Measurements from ENCODE around the gene LLCFC1. TPM values are rescaled to one million over a fixed set of nuclear protein-coding genes. Genes with fewer than 3 reads are reported as not detected.

Gene LLCFC1
- total and polyA plus RNA-seq, 2 experiments from 2014 or later: not detected

- H3K27me3 ChIP-seq (replicated peaks; ENCODE audit: insufficient read depth): no peaks in the 10 kb centered on the region
- no peaks in the 10 kb centered on the region for H3F3A ChIP-seq (ENCODE audit: insufficient read depth)
- H3K4me1 ChIP-seq (ENCODE audit: insufficient read depth): no peaks in the 10 kb centered on the region
- TF ChIP-seq EZH2 (IDR thresholded peaks at IDR 0.05; ENCODE audit: insufficient read depth, poor library complexity, severe bottlenecking): no peak
- no peak for TF ChIP-seq EZH2phosphoT487 (IDR thresholded peaks at IDR 0.05; ENCODE audit: insufficient read depth, low read depth)
- no peaks in the 10 kb centered on the region for H3K9me2 ChIP-seq (ENCODE audit: insufficient read depth)
- DNase-seq: no peak
- no peaks in the 10 kb centered on the region for H3K79me2 ChIP-seq (ENCODE audit: insufficient read depth)
- H4K20me1 ChIP-seq (ENCODE audit: insufficient read depth): no peaks in the 10 kb centered on the region
- H3K36me3 ChIP-seq (ENCODE audit: low read depth): no peaks in the 10 kb centered on the region
- in situ Hi-C loops (cut with MboI): no loop called here
- no peak overlapping the region for H3K27ac ChIP-seq
- no peak overlapping the region for H3K4me3 ChIP-seq
- WGBS, 2 experiments (ENCODE audit: low coverage in 1 of 2, low lambda C conversion rate in 2 of 2, missing lambda C conversion rate in 2 of 2): 8 to 18% methylated on average over 1 of the region's 1 CpG
- no peak overlapping the region for H3K9ac ChIP-seq
- no peak overlapping the region for H2AFZ ChIP-seq
- H3K9me3 ChIP-seq (ENCODE audit: low read depth): no peaks in the 10 kb centered on the region
- no peak overlapping the region for H3K4me2 ChIP-seq (ENCODE audit: unreplicated experiment)
These were observed 44.5 kb downstream of the LLCFC1 start for GRCh38 chr7:142983825-142984224.

DNA sequence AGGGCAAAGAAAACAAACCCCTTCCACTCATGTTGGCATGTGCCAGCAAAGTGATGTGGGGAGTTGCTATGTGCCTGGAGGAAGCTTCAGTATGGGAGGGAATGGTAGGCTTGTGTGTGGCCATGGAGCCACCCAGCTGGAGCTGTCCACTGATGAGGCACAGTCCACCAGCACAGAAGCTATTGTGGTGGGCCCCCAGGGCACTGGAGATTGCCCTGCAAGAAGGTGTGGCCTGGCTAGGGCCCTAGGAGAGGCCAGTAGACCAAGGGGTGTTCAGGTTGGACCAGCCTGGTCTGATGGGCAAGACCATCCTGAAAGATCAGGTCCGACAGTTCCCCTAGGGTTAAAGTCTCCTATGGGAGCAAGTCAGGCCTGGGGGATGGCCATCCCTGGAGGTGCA is 45.0 kb downstream of the LLCFC1 start:
- in situ Hi-C loops (cut with MboI): no loop called here

More for the DNA sequence above, 45.0 kb downstream of the LLCFC1 start:
- Histone ChIP-seq H3K27ac (no peak overlapping the region), H4K20me1 (ENCODE audit: insufficient read depth) (no peaks in the 10 kb centered on the region), H3K9me3 (ENCODE audit: low read depth) (no peaks in the 10 kb centered on the region), H3F3A (ENCODE audit: insufficient read depth) (no peaks in the 10 kb centered on the region), H3K4me1 (ENCODE audit: insufficient read depth) (no peaks in the 10 kb centered on the region), H3K4me3 (no peak overlapping the region), H3K27me3 (replicated peaks; ENCODE audit: insufficient read depth) (no peaks in the 10 kb centered on the region), H3K9ac (no peak overlapping the region), H3K9me2 (ENCODE audit: insufficient read depth) (no peaks in the 10 kb centered on the region), H3K79me2 (ENCODE audit: insufficient read depth) (no peaks in the 10 kb centered on the region), H3K4me2 (ENCODE audit: unreplicated experiment) (no peak overlapping the region), H2AFZ (no peak overlapping the region), H3K36me3 (ENCODE audit: low read depth) (no peaks in the 10 kb centered on the region)
- no peak for DNase-seq
- TF ChIP-seq EZH2 (IDR thresholded peaks at IDR 0.05; ENCODE audit: insufficient read depth, poor library complexity, severe bottlenecking) (no peak), EZH2phosphoT487 (IDR thresholded peaks at IDR 0.05; ENCODE audit: insufficient read depth, low read depth) (no peak)
- 15% methylated on average over 1 of the region's 1 CpG; no CpG with 5 or more reads in 1 of the 2 experiments for WGBS, 2 experiments (ENCODE audit: low coverage in 1 of 2, low lambda C conversion rate in 2 of 2, missing lambda C conversion rate in 2 of 2)

Other genes starting within 250 kb of the LLCFC1 start
- not detected in 2 replicates for gene PRSS1, start 190.0 kb upstream of the LLCFC1 start, total RNA-seq (2014; rRNA removed; shearing (Covaris generic))
- gene PRSS1, start 190.0 kb upstream of the LLCFC1 start, polyA plus RNA-seq (2016; fragmentation: Nextera tagmentation; extraction: Ambion mirVana): not detected in 2 replicates
- not detected in 2 replicates for gene PRSS2, start 168.5 kb upstream of the LLCFC1 start, total RNA-seq (2014; rRNA removed; shearing (Covaris generic))
- gene PRSS2, start 168.5 kb upstream of the LLCFC1 start, polyA plus RNA-seq (2016; fragmentation: Nextera tagmentation; extraction: Ambion mirVana): not detected in 2 replicates
- gene EPHB6, start 84.4 kb upstream of the LLCFC1 start, total RNA-seq (2014; rRNA removed; shearing (Covaris generic)): 0.11 and 0.13 TPM in 2 replicates
- 0.98 and 1.2 TPM in 2 replicates for gene EPHB6, start 84.4 kb upstream of the LLCFC1 start, polyA plus RNA-seq (2016; fragmentation: Nextera tagmentation; extraction: Ambion mirVana)
- not detected in 2 replicates for gene TRPV6, start 53.7 kb upstream of the LLCFC1 start, total RNA-seq (2014; rRNA removed; shearing (Covaris generic))
- not detected in 2 replicates for gene TRPV6, start 53.7 kb upstream of the LLCFC1 start, polyA plus RNA-seq (2016; fragmentation: Nextera tagmentation; extraction: Ambion mirVana)
- not detected in 2 replicates for gene TRPV5, start 5.7 kb upstream of the LLCFC1 start, total RNA-seq (2014; rRNA removed; shearing (Covaris generic))
- gene TRPV5, start 5.7 kb upstream of the LLCFC1 start, polyA plus RNA-seq (2016; fragmentation: Nextera tagmentation; extraction: Ambion mirVana): not detected in 2 replicates
- gene KEL, start 22.9 kb downstream of the LLCFC1 start, total RNA-seq (2014; rRNA removed; shearing (Covaris generic)): not detected in 2 replicates
- not detected in 2 replicates for gene KEL, start 22.9 kb downstream of the LLCFC1 start, polyA plus RNA-seq (2016; fragmentation: Nextera tagmentation; extraction: Ambion mirVana)
- gene OR9A2, start 87.6 kb downstream of the LLCFC1 start, total RNA-seq (2014; rRNA removed; shearing (Covaris generic)): not detected in 2 replicates
- gene OR9A2, start 87.6 kb downstream of the LLCFC1 start, polyA plus RNA-seq (2016; fragmentation: Nextera tagmentation; extraction: Ambion mirVana): not detected in 2 replicates
- gene OR6V1, start 112.9 kb downstream of the LLCFC1 start, total RNA-seq (2014; rRNA removed; shearing (Covaris generic)): not detected in 2 replicates
- gene OR6V1, start 112.9 kb downstream of the LLCFC1 start, polyA plus RNA-seq (2016; fragmentation: Nextera tagmentation; extraction: Ambion mirVana): not detected in 2 replicates
- gene PIP, start 192.6 kb downstream of the LLCFC1 start, total RNA-seq (2014; rRNA removed; shearing (Covaris generic)): not detected in 2 replicates
- not detected in 2 replicates for gene PIP, start 192.6 kb downstream of the LLCFC1 start, polyA plus RNA-seq (2016; fragmentation: Nextera tagmentation; extraction: Ambion mirVana)
- not detected in 2 replicates for gene TAS2R39, start 243.9 kb downstream of the LLCFC1 start, total RNA-seq (2014; rRNA removed; shearing (Covaris generic))
- gene TAS2R39, start 243.9 kb downstream of the LLCFC1 start, polyA plus RNA-seq (2016; fragmentation: Nextera tagmentation; extraction: Ambion mirVana): not detected in 2 replicates

All from GM23248 (cell line).